Stomach (tissue), 4 donors: ENCODE measurements around the gene ABHD15.

Experiments used
- CTCF ChIP-seq, 7 experiments: fragments of 450-650 bp in 4 of 7; fragments of 200-600 bp in 3 of 7; sonication (generic) in 3 of 7; IDR thresholded peaks; one replicate each; pipeline ENCODE4 v1.5.1; 2016 to 2019; ENCODE audit warnings: antibody characterized with exemption in 7 of 7, control low read depth in 2 of 7, mild to moderate bottlenecking in 1 of 7
- EP300 ChIP-seq: sonication (generic); formaldehyde crosslinking; IDR thresholded peaks from one replicate; pipeline ENCODE4 v1.6.1; 2017; ENCODE audit warnings: antibody characterized with exemption
- POLR2AphosphoS5 ChIP-seq, 3 donors: sonication (generic); formaldehyde crosslinking; IDR thresholded peaks; one replicate each; pipeline ENCODE4 v1.6.1; 2016; ENCODE audit warnings: antibody characterized with exemption in 3 of 3

- no peak for TF ChIP-seq POLR2AphosphoS5 (IDR thresholded peaks at IDR 0.05)
- TF ChIP-seq CTCF (IDR thresholded peaks at IDR 0.05) = no peak
- no peak for TF ChIP-seq EP300
Measured at GRCh38 chr17:29526322-29526721, 40.5 kb downstream of the ABHD15 start.
